ENCODE measurements around the gene CAPZA1.
"Not testable (repeated sequence)": the region's sequence is repeated elsewhere in the genome, so short reads cannot be mapped to it uniquely, and the experiment has no call there.

CAPZA1 gene

GRCh38 chr1:112625696-112626095 lies 6.1 kb downstream of the CAPZA1 start:
- no peak overlapping the region for H3K4me3 ChIP-seq (ENCODE audit: low read depth, low read length)
- no peak for DNase-seq (ENCODE audit: low read depth)

GRCh38 chr1:112626193-112626592 lies 6.6 kb downstream of the CAPZA1 start:
- no peak overlapping the region for H3K4me3 ChIP-seq (ENCODE audit: low read depth, low read length)
- DNase-seq (ENCODE audit: low read depth): no peak

- no peak overlapping the region for H3K4me3 ChIP-seq (ENCODE audit: low read depth, low read length)
These were observed 7.3 kb downstream of the CAPZA1 start for GRCh38 chr1:112626887-112627286.

GRCh38 chr1:112628516-112628915 lies 8.9 kb downstream of the CAPZA1 start:
- H3K4me3 ChIP-seq (ENCODE audit: low read depth, low read length): no peak overlapping the region
- no peak for DNase-seq (ENCODE audit: low read depth)

More at GRCh38 chr1:112626887-112627286, 7.3 kb downstream of the CAPZA1 start:
- no peak for DNase-seq (ENCODE audit: low read depth)

GRCh38 chr1:112629256-112629655 lies 9.6 kb downstream of the CAPZA1 start:
- no peak overlapping the region for H3K4me3 ChIP-seq (ENCODE audit: low read depth, low read length)
- no peak for DNase-seq (ENCODE audit: low read depth)

GRCh38 chr1:112633628-112634027 lies 14.0 kb downstream of the CAPZA1 start:
- DNase-seq (ENCODE audit: low read depth): no peak
- H3K4me3 ChIP-seq (ENCODE audit: low read depth, low read length): no peak overlapping the region

- H3K4me3 ChIP-seq (ENCODE audit: low read depth, low read length): no peak overlapping the region
- no peak for DNase-seq (ENCODE audit: low read depth)
These were observed 14.7 kb downstream of the CAPZA1 start for GRCh38 chr1:112634367-112634766.

GRCh38 chr1:112636056-112636455 lies 16.4 kb downstream of the CAPZA1 start:
- H3K4me3 ChIP-seq (ENCODE audit: low read depth, low read length): no peak overlapping the region

GRCh38 chr1:112636597-112637253 lies 17.1 kb downstream of the CAPZA1 start:
- H3K4me3 ChIP-seq (ENCODE audit: low read depth, low read length): no peak overlapping the region
- no peak for DNase-seq (ENCODE audit: low read depth)

More at GRCh38 chr1:112636056-112636455, 16.4 kb downstream of the CAPZA1 start:
- DNase-seq (ENCODE audit: low read depth): no peak

- no peak overlapping the region for H3K4me3 ChIP-seq (ENCODE audit: low read depth, low read length)
- no peak for DNase-seq (ENCODE audit: low read depth)
These were observed 17.9 kb downstream of the CAPZA1 start for GRCh38 chr1:112637254-112638109.

GRCh38 chr1:112638110-112638428 lies 18.4 kb downstream of the CAPZA1 start:
- DNase-seq (ENCODE audit: low read depth): no peak
- no peak overlapping the region for H3K4me3 ChIP-seq (ENCODE audit: low read depth, low read length)

- H3K4me3 ChIP-seq (ENCODE audit: low read depth, low read length); DNase-seq (ENCODE audit: low read depth): not testable (repeated sequence)
These were observed 20.8 kb downstream of the CAPZA1 start for GRCh38 chr1:112640437-112640836.

GRCh38 chr1:112643080-112643479 lies 23.4 kb downstream of the CAPZA1 start:
- DNase-seq (ENCODE audit: low read depth): no peak
- H3K4me3 ChIP-seq (ENCODE audit: low read depth, low read length): no peak overlapping the region

GRCh38 chr1:112646225-112646624 lies 26.6 kb downstream of the CAPZA1 start:
- no peak overlapping the region for H3K4me3 ChIP-seq (ENCODE audit: low read depth, low read length)
- no peak for DNase-seq (ENCODE audit: low read depth)

GRCh38 chr1:112651205-112651604 lies 31.6 kb downstream of the CAPZA1 start:
- no peak overlapping the region for H3K4me3 ChIP-seq (ENCODE audit: low read depth, low read length)

GRCh38 chr1:112665857-112666256 lies 46.2 kb downstream of the CAPZA1 start:
- no peak overlapping the region for H3K4me3 ChIP-seq (ENCODE audit: low read depth, low read length)
- DNase-seq (ENCODE audit: low read depth): no peak

More at GRCh38 chr1:112651205-112651604, 31.6 kb downstream of the CAPZA1 start:
- no peak for DNase-seq (ENCODE audit: low read depth)

- no peak for DNase-seq (ENCODE audit: low read depth)
- H3K4me3 ChIP-seq (ENCODE audit: low read depth, low read length): no peak overlapping the region
These were observed 47.3 kb downstream of the CAPZA1 start for GRCh38 chr1:112666946-112667345.

- no peak for DNase-seq (ENCODE audit: low read depth)
These were observed 52.4 kb downstream of the CAPZA1 start for GRCh38 chr1:112672009-112672408.

GRCh38 chr1:112672842-112673241 lies 53.2 kb downstream of the CAPZA1 start:
- no peak for DNase-seq (ENCODE audit: low read depth)
- H3K4me3 ChIP-seq (ENCODE audit: low read depth, low read length): no peak overlapping the region

More at GRCh38 chr1:112672009-112672408, 52.4 kb downstream of the CAPZA1 start:
- H3K4me3 ChIP-seq (ENCODE audit: low read depth, low read length): no peak overlapping the region

- peak overlapping the region; percentile 74 for H3K4me3 ChIP-seq (ENCODE audit: low read depth, low read length)
- peak; percentile 36 for DNase-seq (ENCODE audit: low read depth)
These were observed 54.2 kb downstream of the CAPZA1 start for GRCh38 chr1:112673592-112674439.
